ENCODE results near the gene EVI2B. TPM values are rescaled to one million over a fixed set of nuclear protein-coding genes. Genes with fewer than 3 reads are reported as not detected.
A peak's percentile ranks its signal among the peaks of the same experiment; 100 is the strongest.

Gene EVI2B
- total RNA-seq, 1 donor from 2014 or later = 11.0 TPM

DNA sequence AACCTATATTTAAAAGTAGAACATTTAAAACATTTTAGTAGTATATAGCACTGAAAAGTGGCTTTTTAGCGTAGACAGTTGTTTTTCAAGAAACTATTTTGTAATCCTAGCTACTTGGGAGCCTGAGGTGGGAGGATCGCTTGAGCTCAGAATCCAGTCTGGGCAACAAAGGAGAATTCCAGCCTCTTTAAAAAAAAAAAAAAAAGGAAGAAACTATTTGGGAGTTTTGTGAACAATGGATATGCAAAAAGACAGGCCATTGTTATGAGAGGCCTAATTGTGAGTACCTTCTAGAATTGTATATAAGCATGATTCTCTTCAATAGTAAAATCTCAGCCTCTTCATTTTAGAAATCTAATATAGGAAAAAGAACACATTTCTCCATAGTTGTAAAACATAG lies 34.5 kb downstream of the EVI2B start:
- no peaks in the 10 kb centered on the region for H3K27me3 ChIP-seq
- no peak overlapping the region for H3K27ac ChIP-seq
- peaks cover under 1% of the 10 kb centered on the region for H3K4me1 ChIP-seq
- intact Hi-C loops (cut with DNase I) = no loop called here
- no peak overlapping the region for H3K4me3 ChIP-seq
- no peaks in the 10 kb centered on the region for H3K36me3 ChIP-seq
- TF ChIP-seq POLR2A (IDR thresholded peaks at IDR 0.05) (no peak), POLR2AphosphoS5 (IDR thresholded peaks at IDR 0.05; ENCODE audit: insufficient read depth in 1 of 2, low read depth in 1 of 2) (no peak)
- TF ChIP-seq, protein P1, sequence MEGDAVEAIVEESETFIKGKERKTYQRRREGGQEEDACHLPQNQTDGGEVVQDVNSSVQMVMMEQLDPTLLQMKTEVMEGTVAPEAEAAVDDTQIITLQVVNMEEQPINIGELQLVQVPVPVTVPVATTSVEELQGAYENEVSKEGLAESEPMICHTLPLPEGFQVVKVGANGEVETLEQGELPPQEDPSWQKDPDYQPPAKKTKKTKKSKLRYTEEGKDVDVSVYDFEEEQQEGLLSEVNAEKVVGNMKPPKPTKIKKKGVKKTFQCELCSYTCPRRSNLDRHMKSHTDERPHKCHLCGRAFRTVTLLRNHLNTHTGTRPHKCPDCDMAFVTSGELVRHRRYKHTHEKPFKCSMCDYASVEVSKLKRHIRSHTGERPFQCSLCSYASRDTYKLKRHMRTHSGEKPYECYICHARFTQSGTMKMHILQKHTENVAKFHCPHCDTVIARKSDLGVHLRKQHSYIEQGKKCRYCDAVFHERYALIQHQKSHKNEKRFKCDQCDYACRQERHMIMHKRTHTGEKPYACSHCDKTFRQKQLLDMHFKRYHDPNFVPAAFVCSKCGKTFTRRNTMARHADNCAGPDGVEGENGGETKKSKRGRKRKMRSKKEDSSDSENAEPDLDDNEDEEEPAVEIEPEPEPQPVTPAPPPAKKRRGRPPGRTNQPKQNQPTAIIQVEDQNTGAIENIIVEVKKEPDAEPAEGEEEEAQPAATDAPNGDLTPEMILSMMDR (IDR thresholded peaks at IDR 0.05) = no peak
- H3K9me3 ChIP-seq = no peaks in the 10 kb centered on the region
- DNase-seq (ENCODE audit: extremely low spot score in 2 of 2) = no peak

DNA sequence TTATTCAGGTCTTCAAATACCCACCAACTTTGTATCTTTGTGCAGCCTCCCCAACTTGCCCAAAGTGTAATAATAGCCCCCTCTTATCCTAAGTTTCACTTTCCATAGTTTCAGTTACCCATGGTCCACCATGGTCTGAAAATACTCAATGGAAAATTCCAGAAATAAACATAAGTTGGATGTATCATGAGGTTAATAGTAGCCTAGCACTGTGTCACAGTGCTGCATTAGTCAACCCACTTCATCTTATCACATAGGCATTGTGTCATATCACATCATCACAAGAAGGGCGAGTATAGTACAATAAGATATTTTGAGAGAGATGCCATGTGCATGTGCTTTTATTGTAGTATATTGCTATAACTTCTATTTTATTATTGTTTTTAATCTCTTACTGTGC lies 38.7 kb downstream of the EVI2B start:
- TF ChIP-seq, protein P1 (IDR thresholded peaks at IDR 0.05) = no peak
- H3K4me3 ChIP-seq = no peak overlapping the region
- H3K4me1 ChIP-seq = peaks cover 22% of the 10 kb centered on the region
- no peaks in the 10 kb centered on the region for H3K36me3 ChIP-seq
- H3K27ac ChIP-seq = no peak overlapping the region
- H3K9me3 ChIP-seq = no peaks in the 10 kb centered on the region
- DNase-seq (ENCODE audit: extremely low spot score in 2 of 2) = no peak
- H3K27me3 ChIP-seq = no peaks in the 10 kb centered on the region
- intact Hi-C loops (cut with DNase I) = no loop called here

DNA sequence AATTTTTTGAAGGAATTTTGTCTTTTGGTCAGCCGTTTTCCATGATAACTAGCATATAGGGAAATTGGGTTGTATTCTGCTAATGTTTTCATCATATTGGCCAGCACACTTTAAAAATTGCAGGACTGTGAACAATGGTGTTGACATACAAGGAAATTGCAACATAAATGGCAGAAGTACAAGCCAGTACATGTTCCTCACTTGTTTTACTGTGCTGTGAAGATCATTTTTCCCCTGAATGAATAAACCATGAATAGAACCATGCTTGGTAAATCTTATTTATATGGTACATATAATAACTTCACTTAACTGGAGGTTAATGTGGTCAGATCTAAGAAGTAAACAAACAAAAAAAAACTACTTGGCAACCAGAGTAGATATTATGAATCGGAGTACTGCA lies 39.6 kb downstream of the EVI2B start:
- H3K9me3 ChIP-seq = no peaks in the 10 kb centered on the region

DNA sequence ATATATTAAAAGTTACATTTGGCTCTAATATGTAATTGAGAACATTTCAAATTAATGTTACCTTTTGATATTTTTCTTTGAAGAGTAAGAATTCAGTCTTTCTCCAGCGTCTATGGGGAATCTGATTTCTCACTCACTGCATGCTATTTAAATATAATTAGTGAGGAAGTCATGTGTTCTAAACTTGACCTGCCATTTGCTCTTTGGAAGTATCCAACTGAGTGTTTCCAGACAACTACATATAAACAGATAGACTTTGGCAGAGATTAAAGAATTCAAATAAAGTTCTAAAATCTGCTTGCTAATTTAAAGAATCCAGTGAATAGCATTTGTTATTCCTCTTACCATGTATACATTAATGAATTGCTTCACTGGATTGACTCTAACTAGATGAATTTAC lies 40.3 kb downstream of the EVI2B start:
- Histone ChIP-seq H3K9me3 (no peaks in the 10 kb centered on the region), H3K36me3 (no peaks in the 10 kb centered on the region), H3K27ac (no peak overlapping the region), H3K4me1 (peaks cover 31% of the 10 kb centered on the region), H3K4me3 (no peak overlapping the region), H3K27me3 (no peaks in the 10 kb centered on the region)
- TF ChIP-seq POLR2AphosphoS5 (IDR thresholded peaks at IDR 0.05; ENCODE audit: insufficient read depth in 1 of 2, low read depth in 1 of 2) (no peak), POLR2A (IDR thresholded peaks at IDR 0.05) (no peak)
- TF ChIP-seq, protein P1 (IDR thresholded peaks at IDR 0.05) = no peak
- intact Hi-C loops (cut with DNase I) = no loop called here
- no peak for DNase-seq (ENCODE audit: extremely low spot score in 2 of 2)

More for the DNA sequence above, 39.6 kb downstream of the EVI2B start:
- TF ChIP-seq POLR2A (IDR thresholded peaks at IDR 0.05) (no peak), POLR2AphosphoS5 (IDR thresholded peaks at IDR 0.05; ENCODE audit: insufficient read depth in 1 of 2, low read depth in 1 of 2) (peak; percentile 13 to 95)
- TF ChIP-seq, protein P1 (IDR thresholded peaks at IDR 0.05) = no peak
- DNase-seq (ENCODE audit: extremely low spot score in 2 of 2) = no peak
- H3K27me3 ChIP-seq = no peaks in the 10 kb centered on the region
- intact Hi-C loops (cut with DNase I) = no loop called here
- H3K36me3 ChIP-seq = no peaks in the 10 kb centered on the region
- H3K4me1 ChIP-seq = peaks cover 30% of the 10 kb centered on the region
- H3K4me3 ChIP-seq = no peak overlapping the region
- H3K27ac ChIP-seq = no peak overlapping the region

DNA sequence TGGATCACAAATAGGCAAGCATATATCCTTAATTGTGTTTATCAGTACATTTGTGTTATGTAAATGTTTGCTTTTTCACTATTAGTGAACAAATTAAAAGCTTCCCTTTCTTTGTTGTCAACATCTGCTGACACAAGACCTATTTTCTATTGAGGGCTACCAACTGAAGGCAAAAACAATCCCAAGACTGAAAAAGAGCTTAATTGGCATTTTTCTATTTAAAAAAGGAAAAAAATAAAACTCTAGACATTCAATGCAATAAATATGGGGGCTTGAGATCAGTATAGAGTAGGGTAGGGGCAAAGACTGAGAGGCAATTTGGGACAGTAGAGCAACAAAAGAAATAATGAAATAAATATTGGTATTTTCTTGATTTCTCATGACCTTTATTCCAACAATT lies 41.1 kb downstream of the EVI2B start:
- Histone ChIP-seq H3K27ac (no peak overlapping the region), H3K9me3 (no peaks in the 10 kb centered on the region), H3K27me3 (no peaks in the 10 kb centered on the region), H3K4me1 (peaks cover 31% of the 10 kb centered on the region), H3K4me3 (no peak overlapping the region), H3K36me3 (no peaks in the 10 kb centered on the region)
- TF ChIP-seq POLR2A (IDR thresholded peaks at IDR 0.05) = no peak
- intact Hi-C loops (cut with DNase I) = no loop called here
- no peak for DNase-seq (ENCODE audit: extremely low spot score in 2 of 2)

DNA sequence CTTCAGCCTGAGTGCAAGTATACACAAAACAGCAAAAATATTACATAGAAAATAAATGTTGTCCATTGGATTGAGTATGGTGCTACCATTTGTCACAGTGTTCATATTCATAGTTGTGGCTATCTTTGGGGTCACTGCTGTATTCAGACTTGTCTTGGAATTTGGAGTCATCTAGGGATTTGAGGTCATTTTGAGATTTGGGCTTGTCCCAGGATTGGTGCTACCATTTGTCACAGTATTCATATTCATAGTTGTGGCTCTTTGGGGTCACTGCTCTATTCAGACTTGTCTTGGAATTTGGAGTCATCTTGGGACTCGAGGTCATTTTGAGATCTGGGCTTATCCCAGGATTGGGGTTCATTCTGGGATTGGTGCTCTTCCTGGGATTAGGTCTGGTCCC lies 41.6 kb downstream of the EVI2B start:
- H3K4me3 ChIP-seq = no peak overlapping the region
- DNase-seq (ENCODE audit: extremely low spot score in 2 of 2) = no peak
- no peaks in the 10 kb centered on the region for H3K27me3 ChIP-seq
- no peak overlapping the region for H3K27ac ChIP-seq
- peaks cover 31% of the 10 kb centered on the region for H3K4me1 ChIP-seq
- H3K36me3 ChIP-seq = no peaks in the 10 kb centered on the region
- no peaks in the 10 kb centered on the region for H3K9me3 ChIP-seq
- intact Hi-C loops (cut with DNase I) = no loop called here
- TF ChIP-seq, protein P1 (IDR thresholded peaks at IDR 0.05) = no peak
- TF ChIP-seq POLR2AphosphoS5 (IDR thresholded peaks at IDR 0.05; ENCODE audit: insufficient read depth in 1 of 2, low read depth in 1 of 2) (no peak), POLR2A (IDR thresholded peaks at IDR 0.05) (no peak)

All from vagina (tissue), 2 donors.